K562 (cell line): ENCODE data around the gene ZNF837. TPM values are rescaled to one million over a fixed set of nuclear protein-coding genes. Genes with fewer than 3 reads are reported as not detected.

Experiments used
- CBX5 ChIP-seq: IDR thresholded peaks from 2 replicates; pipeline ENCODE4 v1.6.1; 2014; ENCODE audit warnings: low read depth, borderline replicate concordance
- CHD1 ChIP-seq: fragments of 200-600 bp; sonication (generic); IDR thresholded peaks from one replicate; pipeline ENCODE4 v1.6.1; 2012; ENCODE audit warnings: mild to moderate bottlenecking, moderate library complexity, low read length, inconsistent platforms
- CTCFL ChIP-seq: IDR thresholded peaks from 2 replicates; pipeline ENCODE4 v1.6.1; 2011; ENCODE audit warnings: borderline replicate concordance, low read depth, mild to moderate bottlenecking, moderate library complexity, low read length; ENCODE audit not compliant: insufficient read depth, poor library complexity, severe bottlenecking
- CXXC5 ChIP-seq: fragments of 250-450 bp; sonication (Bioruptor Pico); IDR thresholded peaks from 2 replicates; pipeline ENCODE4 v1.8.0; 2022; ENCODE audit warnings: inconsistent platforms, mild to moderate bottlenecking, moderate library complexity
- ETV1 ChIP-seq: fragments of 450-650 bp; conservative IDR thresholded peaks from 2 replicates; pipeline ENCODE4 v1.6.1; 2016; ENCODE audit warnings: missing genetic modification characterization, control low read depth, low read depth, missing compliant biosample characterization
- HMG20A ChIP-seq: fragments of 450-650 bp; formaldehyde crosslinking; conservative IDR thresholded peaks from 2 replicates; pipeline ENCODE4 v1.4.0; 2020; ENCODE audit warnings: mild to moderate bottlenecking, mixed read lengths
- KDM1A ChIP-seq, 2 experiments: fragments of 450-650 bp; IDR thresholded peaks; 2 replicates each; pipeline ENCODE4 v1.6.1; 2016; ENCODE audit warnings: mild to moderate bottlenecking in 2 of 2
- MIER1 ChIP-seq: fragments of 450-650 bp; IDR thresholded peaks from 2 replicates; pipeline ENCODE4 v1.6.1; 2016; ENCODE audit warnings: antibody characterized with exemption, mild to moderate bottlenecking, low read depth
- MTA2 ChIP-seq: fragments of 450-650 bp; IDR thresholded peaks from 2 replicates; pipeline ENCODE4 v1.6.1; 2016; ENCODE audit warnings: low read depth
- MTA3 ChIP-seq: fragments of 450-650 bp; formaldehyde crosslinking; IDR thresholded peaks from 2 replicates; pipeline ENCODE4 v1.6.1; 2017; ENCODE audit warnings: mild to moderate bottlenecking, borderline replicate concordance
- NCOA6 ChIP-seq: fragments of 450-650 bp; IDR thresholded peaks from 2 replicates; pipeline ENCODE4 v1.6.1; 2017; ENCODE audit warnings: mild to moderate bottlenecking
- NFIC ChIP-seq: fragments of 450-650 bp; IDR thresholded peaks from 2 replicates; pipeline ENCODE4 v1.6.1; 2017; ENCODE audit warnings: mild to moderate bottlenecking, inconsistent platforms
- NONO ChIP-seq, 2 experiments: fragments of 200-400 bp in 1 of 2; fragments of 450-650 bp in 1 of 2; formaldehyde crosslinking in 1 of 2; IDR thresholded peaks; 2 replicates each; pipeline ENCODE4 v1.6.1; 2017; ENCODE audit warnings: low read depth in 2 of 2, mild to moderate bottlenecking in 2 of 2, moderate library complexity in 2 of 2, low read length in 1 of 2
- POLR2B ChIP-seq: fragments of 450-650 bp; IDR thresholded peaks from 2 replicates; pipeline ENCODE4 v1.6.1; 2018; ENCODE audit warnings: low read depth; ENCODE audit not compliant: partially characterized antibody
- POLR2G ChIP-seq: fragments of 200-400 bp; formaldehyde crosslinking; IDR thresholded peaks from 2 replicates; pipeline ENCODE4 v1.6.1; 2017; ENCODE audit warnings: low read depth, mild to moderate bottlenecking, antibody characterized with exemption, low read length, moderate library complexity
- POLR2H ChIP-seq: IDR thresholded peaks from 2 replicates; pipeline ENCODE4 v1.6.1; 2016; ENCODE audit warnings: missing genetic modification characterization, low read depth, mild to moderate bottlenecking, control low read depth, missing compliant biosample characterization, moderate library complexity
- PREB ChIP-seq: sonication (generic); formaldehyde crosslinking; IDR thresholded peaks from 2 replicates; pipeline ENCODE4 v1.8.1; 2023; ENCODE audit warnings: mild to moderate bottlenecking, missing genetic modification reagents
- RBFOX2 ChIP-seq: fragments of 200-400 bp; formaldehyde crosslinking; IDR thresholded peaks from 2 replicates; pipeline ENCODE4 v1.6.1; 2017; ENCODE audit warnings: low read depth, mild to moderate bottlenecking, low read length, moderate library complexity
- RFX5 ChIP-seq: IDR thresholded peaks from 2 replicates; pipeline ENCODE4 v1.6.1; 2011; ENCODE audit warnings: low read depth, mild to moderate bottlenecking, improper control_type of control experiment, low read length
- SIN3A ChIP-seq, 2 experiments: fragments of 150-350 bp in 1 of 2; IDR thresholded peaks; 2 replicates each; pipeline ENCODE4 v1.6.1; 2011 to 2016; ENCODE audit warnings: borderline replicate concordance in 2 of 2, low read depth in 2 of 2, low read length in 2 of 2, mild to moderate bottlenecking in 2 of 2, moderate library complexity in 2 of 2; ENCODE audit not compliant: control insufficient read depth in 1 of 2
- SRF ChIP-seq, 2 experiments: fragments of 250-450, 450-650 bp in 1 of 2; sonication (Bioruptor Pico) in 1 of 2; sonication (generic) in 1 of 2; formaldehyde crosslinking; IDR thresholded peaks; 2 replicates each; pipeline versions ENCODE4 v1.5.0 to v1.5.1; 2020 to 2022; ENCODE audit warnings: mild to moderate bottlenecking in 1 of 2, missing genetic modification reagents in 1 of 2
- ZBTB12 ChIP-seq: fragments of 250-450 bp; sonication (Bioruptor Pico); IDR thresholded peaks from 2 replicates; pipeline ENCODE4 v1.4.0; 2020
- ZNF212 ChIP-seq: fragments of 450-650 bp; formaldehyde crosslinking; IDR thresholded peaks from 2 replicates; pipeline ENCODE4 v1.4.0; 2020; ENCODE audit warnings: mild to moderate bottlenecking
- ZNF282 ChIP-seq: sonication (generic); formaldehyde crosslinking; IDR thresholded peaks from 2 replicates; pipeline ENCODE4 v1.8.1; 2023; ENCODE audit warnings: missing genetic modification reagents
- ZNF717 ChIP-seq: fragments of 250-450 bp; sonication (Bioruptor Pico); IDR thresholded peaks from 2 replicates; pipeline ENCODE4 v1.5.0; 2021
- polyA plus RNA-seq, 8 experiments: library from polyadenylated mRNA; depleted of rRNA in 4 of 8; stranded (reverse) in 5 of 8; unstranded in 3 of 8; fragments of >200 nt; fragmentation: Nextera tagmentation in 2 of 8; fragmentation: Illumina TruSeq in 1 of 8; extraction: Ambion mirVana in 2 of 8; extraction: Trizol in 1 of 8; gene quantifications; 2 replicates each; pipeline versions ENCODE4 v1.2.1 to v1.2.3, GENCODE V29; 2011 to 2014; ENCODE audit warnings: inconsistent platforms in 1 of 8, missing spikeins in 1 of 8
- total RNA-seq, 7 experiments: library from RNA; depleted of rRNA in 6 of 7; stranded (reverse); fragments of >200 nt in 6 of 7; fragmentation: Illumina TruSeq in 2 of 7; extraction: Trizol in 2 of 7; gene quantifications; 2 replicates each; pipeline versions ENCODE4 v1.2.1 to v1.2.3, GENCODE V29; 2011 to 2021; ENCODE audit warnings: low replicate concordance in 1 of 7

ZNF837 gene
- total and polyA plus RNA-seq, 9 of the 15 experiments (the other 6 are each of a cell fraction or from before 2014, with no cell fraction given) = 0.11 to 2.1 (median 0.57) TPM; not detected in 4

- TF ChIP-seq SRF (CRISPR knock-in tag; IDR thresholded peaks at IDR 0.05) = peak; percentile 6 to 69; a peak in 1 of 4 replicates
- no peak for TF ChIP-seq ZNF717 (CRISPR knock-in tag)
- no peak; the same call in 1 of the 2 replicates for TF ChIP-seq ZNF212 (CRISPR knock-in tag)
- no peak for TF ChIP-seq MIER1
- TF ChIP-seq HMG20A (CRISPR knock-in tag) = no peak
- peak; percentile 90 for TF ChIP-seq POLR2B
- TF ChIP-seq PREB (CRISPR knock-in tag) = no peak
- TF ChIP-seq CXXC5 (CRISPR knock-in tag) = peak; percentile 98
- TF ChIP-seq NONO (IDR thresholded peaks at IDR 0.05; ENCODE audit: low read depth in 2 of 2, low read length in 1 of 2) = peak; percentile 92 to 93
- TF ChIP-seq ZNF282 (CRISPR knock-in tag) = peak; percentile 69; the same call in 1 of the 2 replicates
- no peak for TF ChIP-seq RFX5
- no peak for TF ChIP-seq CHD1
- TF ChIP-seq RBFOX2 = peak; percentile 94
- peak; percentile 79 for TF ChIP-seq POLR2H (tag)
- TF ChIP-seq ZBTB12 (CRISPR knock-in tag) = peak; percentile 78
- TF ChIP-seq ETV1 (tag) = peak; percentile 89
- TF ChIP-seq SIN3A (IDR thresholded peaks at IDR 0.05; ENCODE audit: borderline replicate concordance in 2 of 2, control insufficient read depth in 1 of 2, low read depth in 2 of 2, low read length in 2 of 2) = peak; percentile 73 to 91
- no peak for TF ChIP-seq KDM1A (IDR thresholded peaks at IDR 0.05)
- peak; percentile 44 for TF ChIP-seq CTCFL
- peak; percentile 67; the same call in 1 of the 2 replicates for TF ChIP-seq CBX5
- no peak for TF ChIP-seq MTA2
- TF ChIP-seq NCOA6 = no peak
- peak; percentile 97 for TF ChIP-seq POLR2G
- peak; percentile 68 for TF ChIP-seq NFIC
- peak; percentile 95 for TF ChIP-seq MTA3
Observed at GRCh38 chr19:58380662-58381459, at the start of gene ZNF837 (continued).
